VCaP (cell line): ENCODE measurements around the gene PTPRT.

Experiments
- H3K27ac ChIP-seq: fragments of 450-650 bp; 2 replicates; pipeline ENCODE4 v1.5.1; 2017
- CTCF ChIP-seq: fragments of 450-650 bp; conservative IDR thresholded peaks from 2 replicates; pipeline ENCODE4 v1.5.1; 2017; ENCODE audit warnings: mild to moderate bottlenecking, moderate library complexity

Gene PTPRT

GRCh38 chr20:42510686-42511085 is 679.0 kb downstream of the PTPRT start:
- H3K27ac ChIP-seq: no peak overlapping the region
- no peak for TF ChIP-seq CTCF

GRCh38 chr20:42507874-42508273 is 681.8 kb downstream of the PTPRT start:
- TF ChIP-seq CTCF: no peak
- H3K27ac ChIP-seq: no peak overlapping the region

- no peak for TF ChIP-seq CTCF
- no peak overlapping the region for H3K27ac ChIP-seq
Measured at GRCh38 chr20:42506397-42506796, 683.3 kb downstream of the PTPRT start.

GRCh38 chr20:42502591-42502990 is 687.1 kb downstream of the PTPRT start:
- no peak overlapping the region for H3K27ac ChIP-seq
- TF ChIP-seq CTCF: no peak

- H3K27ac ChIP-seq: no peak overlapping the region
- TF ChIP-seq CTCF: no peak
Measured at GRCh38 chr20:42496595-42496994, 693.1 kb downstream of the PTPRT start.

GRCh38 chr20:42494290-42494689 is 695.4 kb downstream of the PTPRT start:
- H3K27ac ChIP-seq: no peak overlapping the region

GRCh38 chr20:42493001-42493400 is 696.7 kb downstream of the PTPRT start:
- TF ChIP-seq CTCF: no peak
- H3K27ac ChIP-seq: no peak overlapping the region

More at GRCh38 chr20:42494290-42494689, 695.4 kb downstream of the PTPRT start:
- no peak for TF ChIP-seq CTCF

GRCh38 chr20:42492290-42492689 is 697.4 kb downstream of the PTPRT start:
- TF ChIP-seq CTCF: no peak
- H3K27ac ChIP-seq: no peak overlapping the region
